Fibroblast of the aortic adventitia (primary cell): ENCODE data around the gene COLEC12. TPM values are rescaled to one million over a fixed set of nuclear protein-coding genes. Genes with fewer than 3 reads are reported as not detected.
A peak's percentile ranks its signal among the peaks of the same experiment; 100 is the strongest.

Source experiments
- DNase-seq: peaks from one replicate; pipeline ENCODE4 v3.0.0-alpha.2; 2010; ENCODE audit warnings: low read depth
- H3K4me3 ChIP-seq: 2 replicates; pipeline ENCODE4 v1.5.1; 2011; ENCODE audit warnings: low read depth, mild to moderate bottlenecking, control low read depth, low read length, moderate library complexity
- total RNA-seq: library from RNA; depleted of rRNA; stranded (reverse); fragments of >200 nt; gene quantifications from 2 replicates; pipeline ENCODE4 v1.2.3, GENCODE V29; 2012; ENCODE audit warnings: low replicate concordance
- TF ChIP-seq, protein P1 (sequence below): IDR thresholded peaks from 2 replicates; pipeline ENCODE4 v1.5.1; 2011; ENCODE audit warnings: mild to moderate bottlenecking, low read length, control low read depth, inconsistent platforms; ENCODE audit not compliant: insufficient read depth

Gene COLEC12
- total RNA-seq, 1 donor: 109 TPM

DNA sequence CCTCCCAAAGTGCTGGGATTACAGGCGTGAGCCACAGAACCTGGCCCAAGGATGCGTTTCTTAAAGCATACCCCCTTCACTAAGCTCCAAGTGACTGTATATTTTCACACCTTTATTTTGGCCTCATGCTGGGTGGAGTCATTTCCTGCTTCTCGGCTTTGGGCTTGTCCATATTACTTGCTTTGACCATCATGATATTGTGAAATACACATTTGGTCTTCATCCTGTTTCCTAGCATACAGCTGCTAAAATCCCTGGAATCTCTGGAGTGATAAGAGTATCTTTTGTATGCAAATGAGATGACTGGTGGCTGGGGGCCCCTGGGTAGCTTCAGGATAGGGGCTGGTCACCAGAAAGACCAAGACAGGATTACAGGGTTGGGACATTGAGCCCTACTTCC, 17.6 kb upstream of the COLEC12 start:
- TF ChIP-seq, protein P1, sequence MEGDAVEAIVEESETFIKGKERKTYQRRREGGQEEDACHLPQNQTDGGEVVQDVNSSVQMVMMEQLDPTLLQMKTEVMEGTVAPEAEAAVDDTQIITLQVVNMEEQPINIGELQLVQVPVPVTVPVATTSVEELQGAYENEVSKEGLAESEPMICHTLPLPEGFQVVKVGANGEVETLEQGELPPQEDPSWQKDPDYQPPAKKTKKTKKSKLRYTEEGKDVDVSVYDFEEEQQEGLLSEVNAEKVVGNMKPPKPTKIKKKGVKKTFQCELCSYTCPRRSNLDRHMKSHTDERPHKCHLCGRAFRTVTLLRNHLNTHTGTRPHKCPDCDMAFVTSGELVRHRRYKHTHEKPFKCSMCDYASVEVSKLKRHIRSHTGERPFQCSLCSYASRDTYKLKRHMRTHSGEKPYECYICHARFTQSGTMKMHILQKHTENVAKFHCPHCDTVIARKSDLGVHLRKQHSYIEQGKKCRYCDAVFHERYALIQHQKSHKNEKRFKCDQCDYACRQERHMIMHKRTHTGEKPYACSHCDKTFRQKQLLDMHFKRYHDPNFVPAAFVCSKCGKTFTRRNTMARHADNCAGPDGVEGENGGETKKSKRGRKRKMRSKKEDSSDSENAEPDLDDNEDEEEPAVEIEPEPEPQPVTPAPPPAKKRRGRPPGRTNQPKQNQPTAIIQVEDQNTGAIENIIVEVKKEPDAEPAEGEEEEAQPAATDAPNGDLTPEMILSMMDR: no peak
- peak; percentile 69 for DNase-seq
- no peak overlapping the region for H3K4me3 ChIP-seq

DNA sequence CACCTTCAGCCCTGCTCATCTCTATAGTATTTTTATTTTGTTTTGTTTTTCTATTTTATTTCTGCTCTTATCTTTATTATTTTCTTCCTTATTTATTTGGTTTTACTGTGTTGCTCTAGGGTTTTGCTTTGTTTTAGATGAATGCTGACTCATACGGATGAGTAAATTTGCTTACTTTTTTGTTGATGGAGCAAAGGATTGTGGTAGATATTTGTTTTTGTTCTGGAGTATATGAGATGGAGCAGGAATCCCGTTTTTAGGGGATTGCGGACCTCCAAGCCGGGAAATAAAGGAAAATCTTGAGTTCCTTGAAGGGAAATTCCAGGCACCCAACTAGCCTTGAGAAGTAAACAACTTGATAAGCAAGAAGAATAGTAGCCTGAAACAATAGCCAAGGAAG, 15.3 kb upstream of the COLEC12 start:
- TF ChIP-seq, protein P1: no peak
- no peak for DNase-seq
- no peak overlapping the region for H3K4me3 ChIP-seq

DNA sequence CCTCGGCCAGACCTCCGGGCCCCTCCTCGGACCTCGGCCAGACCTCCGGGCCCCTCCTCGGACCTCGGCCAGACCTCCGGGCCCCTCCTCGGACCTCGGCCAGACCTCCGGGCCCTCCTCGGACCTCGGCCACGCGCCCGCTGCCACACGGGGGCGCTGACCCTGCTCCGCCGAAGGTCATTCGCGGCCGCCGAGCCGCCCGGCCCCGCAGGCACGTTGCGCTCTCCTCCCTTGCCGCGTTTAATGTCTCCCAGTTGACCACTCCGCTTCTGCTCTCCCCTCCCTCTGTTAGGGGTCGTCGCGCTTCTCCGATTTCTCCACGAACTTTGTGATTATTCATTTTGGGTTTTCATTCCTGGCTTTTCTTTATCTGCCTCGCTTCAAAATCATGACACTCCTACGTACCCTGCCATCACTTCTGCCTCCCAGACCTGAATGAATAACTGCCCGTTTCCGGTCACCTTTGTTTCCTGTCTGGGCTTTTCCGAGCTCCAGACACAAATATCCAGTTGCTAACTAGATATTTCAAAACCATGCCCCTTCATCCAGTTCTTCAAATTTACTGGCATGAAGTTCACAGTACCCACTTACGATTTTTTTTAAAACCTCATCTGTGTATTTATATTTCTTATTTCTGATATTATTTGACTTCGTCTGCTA, 14.8 kb upstream of the COLEC12 start:
- no peak overlapping the region for H3K4me3 ChIP-seq
- TF ChIP-seq, protein P1: no peak
- DNase-seq: no peak

DNA sequence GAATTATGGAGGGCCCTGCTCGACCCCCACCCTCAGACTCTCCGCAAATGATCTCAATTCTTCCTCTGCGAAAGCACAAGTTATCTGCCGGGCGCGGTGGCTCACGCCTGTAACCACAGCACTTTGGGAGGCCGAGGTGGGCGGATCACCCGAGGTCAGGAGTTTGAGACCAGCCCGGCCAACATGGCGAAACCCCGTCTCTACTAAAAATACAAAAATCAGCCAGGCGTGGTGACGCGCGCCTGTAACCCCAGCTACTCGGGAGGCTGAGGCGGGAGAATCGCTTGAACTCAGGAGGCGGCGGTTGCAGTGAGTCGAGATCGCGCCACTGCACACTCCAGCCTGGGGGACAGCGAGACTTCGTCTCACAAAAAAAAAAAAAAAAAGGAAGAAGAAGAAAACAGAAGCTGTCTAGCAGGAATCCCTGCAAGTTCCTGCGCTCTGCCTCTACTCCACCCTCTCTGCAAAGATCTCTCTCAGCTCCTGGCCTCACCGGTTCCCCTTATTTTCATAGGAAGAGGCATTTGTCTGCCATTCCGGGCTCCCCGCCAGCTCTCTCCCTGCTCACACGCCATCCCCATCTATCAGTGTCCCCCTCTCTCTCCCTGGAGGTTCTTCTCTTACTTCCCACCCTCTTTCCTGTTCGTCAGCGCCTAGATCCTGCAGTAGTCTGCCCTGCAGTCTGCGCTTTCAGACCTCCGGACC, 13.5 kb upstream of the COLEC12 start:
- TF ChIP-seq, protein P1: no peak
- no peak for DNase-seq
- no peak overlapping the region for H3K4me3 ChIP-seq

DNA sequence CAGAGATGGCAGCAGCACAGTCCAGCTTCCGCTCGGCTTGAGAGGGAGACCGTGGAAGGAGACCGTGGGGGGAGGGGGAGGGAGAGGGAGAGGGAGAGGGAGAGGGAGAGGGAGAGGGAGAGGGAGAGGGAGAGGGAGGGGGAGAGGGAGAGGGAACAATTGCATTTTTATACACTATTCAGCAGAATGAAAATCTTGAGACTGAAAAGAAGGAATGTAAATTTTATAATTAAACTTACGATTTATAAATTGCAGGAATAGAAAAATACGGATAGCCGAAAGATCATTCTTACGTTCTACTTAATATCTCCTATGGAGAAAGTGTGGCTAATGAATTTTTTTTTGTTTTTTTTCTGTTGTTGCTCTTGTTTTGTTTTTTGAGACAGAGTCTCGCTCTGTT, 12.5 kb upstream of the COLEC12 start:
- no peak overlapping the region for H3K4me3 ChIP-seq
- TF ChIP-seq, protein P1: no peak
- no peak for DNase-seq

DNA sequence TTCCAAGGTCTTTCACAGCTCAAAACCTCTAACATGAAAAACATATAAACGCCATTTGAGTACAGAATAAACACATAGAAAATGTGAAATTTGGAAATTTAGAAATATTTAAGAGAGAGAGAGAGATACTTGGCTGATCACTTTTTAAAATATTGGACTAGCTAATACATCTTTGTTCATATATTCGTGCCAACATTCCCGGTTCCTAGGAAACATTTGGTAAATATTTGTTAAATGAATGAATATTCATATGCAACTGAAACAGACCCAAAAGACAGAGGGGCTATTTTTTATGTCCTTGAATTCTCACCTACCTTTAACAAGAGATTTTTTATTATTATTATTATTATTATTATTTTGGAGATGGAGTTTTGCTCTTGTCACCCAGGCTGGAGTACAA, 8.3 kb upstream of the COLEC12 start:
- H3K4me3 ChIP-seq: no peak overlapping the region
- TF ChIP-seq, protein P1: no peak
- no peak for DNase-seq

DNA sequence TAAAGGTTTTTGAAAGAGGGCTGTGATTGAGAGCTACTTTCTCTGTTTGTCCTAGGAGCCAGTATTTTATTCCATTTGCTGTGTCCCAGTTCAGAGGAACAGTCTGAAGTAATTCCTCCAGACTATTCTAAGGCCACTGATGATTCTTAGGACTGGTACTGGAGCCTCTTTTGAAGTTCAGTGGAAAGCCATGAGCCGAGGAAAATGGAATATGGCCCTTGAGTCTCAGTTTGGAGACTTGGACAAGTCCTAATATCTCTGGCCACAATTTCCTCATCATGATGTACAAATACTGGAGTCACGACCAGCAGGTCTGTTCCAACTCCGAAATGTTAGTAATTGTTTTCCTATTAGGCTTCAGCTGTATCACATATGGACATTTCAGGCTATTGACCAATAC, 7.1 kb upstream of the COLEC12 start:
- TF ChIP-seq, protein P1: no peak
- DNase-seq: no peak
- H3K4me3 ChIP-seq: no peak overlapping the region
